ENCODE data around the gene PON1. TPM values are rescaled to one million over a fixed set of nuclear protein-coding genes. Genes with fewer than 3 reads are reported as not detected.

Gene PON1
- total and polyA plus RNA-seq, 4 donors: 0.59 to 1.2 (median 0.84) TPM

DNA sequence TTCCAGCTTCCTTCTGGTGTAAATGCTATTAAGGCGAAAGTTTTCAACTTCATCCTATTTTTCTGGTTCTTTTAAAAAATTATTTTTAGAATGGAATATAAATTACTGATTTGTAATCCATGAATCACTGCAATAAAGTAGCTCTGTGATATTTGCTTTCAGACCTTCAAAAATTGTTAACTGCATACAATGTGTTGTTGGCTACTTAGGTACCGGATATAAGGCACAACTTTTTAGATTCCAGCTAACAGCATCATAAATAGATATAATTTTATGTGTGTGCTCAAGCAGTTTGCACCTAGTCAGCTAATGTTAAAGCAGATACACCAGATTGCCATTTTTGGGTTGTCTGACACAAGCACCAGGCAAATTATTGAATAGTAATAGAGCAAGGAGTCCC, 58.7 kb downstream of the PON1 start:
- Histone ChIP-seq H3K36me3 (ENCODE audit: control insufficient read depth, insufficient read depth, low read length) (no peaks in the 10 kb centered on the region), H3K9me3 (ENCODE audit: control insufficient read depth, insufficient read depth, low read length) (no peaks in the 10 kb centered on the region), H3K27me3 (ENCODE audit: control insufficient read depth, insufficient read depth, low read length) (no peaks in the 10 kb centered on the region), H3K27ac (ENCODE audit: low read depth, low read length) (no peak overlapping the region), H3K4me3 (ENCODE audit: low read depth, low read length) (no peak overlapping the region), H3K4me1 (ENCODE audit: control insufficient read depth, insufficient read depth, low read length) (no peaks in the 10 kb centered on the region)
- WGBS (ENCODE audit: insufficient coverage): no CpG with 5 or more reads among the region's 2 CpGs
- no peak for DNase-seq (ENCODE audit: low read depth in 4 of 6, low spot score in 6 of 6)

DNA sequence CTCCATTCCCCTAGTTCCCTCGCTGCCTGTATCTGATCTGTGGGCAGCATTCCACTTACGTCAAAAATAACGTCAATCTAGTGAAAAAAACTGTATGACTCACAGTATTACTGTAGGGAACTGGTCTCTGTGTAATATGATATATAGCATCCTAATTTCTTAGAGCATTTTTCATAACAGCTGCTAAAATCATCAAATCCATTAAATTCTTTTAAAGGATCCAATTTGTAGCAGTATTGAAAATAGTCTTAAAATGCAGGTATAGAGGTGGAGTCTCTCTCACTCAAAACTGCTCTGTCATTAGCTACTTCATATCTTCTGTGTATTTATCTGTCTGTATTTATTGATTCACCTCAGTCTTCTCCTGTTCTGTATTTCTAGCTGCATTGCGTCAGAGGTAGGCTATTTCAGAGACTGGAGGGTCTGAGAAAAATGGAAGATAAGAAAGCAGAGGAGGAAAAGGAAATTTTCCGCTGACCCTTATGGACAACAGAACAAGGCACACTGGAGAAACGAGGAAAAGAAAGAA, 59.9 kb downstream of the PON1 start:
- Histone ChIP-seq H3K9me3 (ENCODE audit: control insufficient read depth, insufficient read depth, low read length) (no peaks in the 10 kb centered on the region), H3K36me3 (ENCODE audit: control insufficient read depth, insufficient read depth, low read length) (no peaks in the 10 kb centered on the region), H3K4me3 (ENCODE audit: low read depth, low read length) (no peak overlapping the region), H3K4me1 (ENCODE audit: control insufficient read depth, insufficient read depth, low read length) (no peaks in the 10 kb centered on the region), H3K27me3 (ENCODE audit: control insufficient read depth, insufficient read depth, low read length) (no peaks in the 10 kb centered on the region), H3K27ac (ENCODE audit: low read depth, low read length) (no peak overlapping the region)
- peak in 1 of 6 donors; percentile 55 for DNase-seq (ENCODE audit: low read depth in 4 of 6, low spot score in 6 of 6)
- WGBS (ENCODE audit: insufficient coverage): 80% methylated on average over 2 of the region's 6 CpGs

DNA sequence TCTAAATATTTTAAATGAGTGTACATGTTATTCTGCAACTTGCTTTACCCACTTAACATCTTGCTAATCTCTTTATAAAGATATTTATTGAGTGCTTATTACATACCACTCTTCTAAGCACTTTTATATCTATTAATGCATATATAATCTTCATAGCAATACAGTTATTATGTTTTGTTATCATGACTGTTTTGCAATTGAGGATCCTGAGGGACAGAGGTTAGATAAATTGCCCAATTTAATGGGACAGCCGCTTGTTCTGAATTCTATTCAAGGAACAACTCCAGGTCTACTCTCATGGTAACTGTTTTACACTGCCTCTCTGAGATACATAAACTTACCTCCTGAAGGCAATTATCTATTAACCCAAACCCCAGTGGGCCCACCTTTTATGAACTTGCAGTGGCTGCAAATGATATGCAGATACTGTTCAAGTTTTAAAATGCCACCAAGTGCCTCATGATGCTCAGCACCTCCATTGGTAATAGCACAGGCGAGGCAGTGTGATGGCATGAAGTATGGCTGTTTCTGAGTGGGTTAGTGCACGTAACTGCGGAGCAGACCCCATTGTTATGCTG, 60.5 kb downstream of the PON1 start:
- 57% methylated on average over 1 of the region's 4 CpGs for WGBS (ENCODE audit: insufficient coverage)
- no peaks in the 10 kb centered on the region for H3K9me3 ChIP-seq (ENCODE audit: control insufficient read depth, insufficient read depth, low read length)
- H3K36me3 ChIP-seq (ENCODE audit: control insufficient read depth, insufficient read depth, low read length): no peaks in the 10 kb centered on the region
- no peak overlapping the region for H3K4me3 ChIP-seq (ENCODE audit: low read depth, low read length)
- peak in 1 of 6 donors; percentile 86 for DNase-seq (ENCODE audit: low read depth in 4 of 6, low spot score in 6 of 6)
- H3K4me1 ChIP-seq (ENCODE audit: control insufficient read depth, insufficient read depth, low read length): no peaks in the 10 kb centered on the region
- no peaks in the 10 kb centered on the region for H3K27me3 ChIP-seq (ENCODE audit: control insufficient read depth, insufficient read depth, low read length)
- no peak overlapping the region for H3K27ac ChIP-seq (ENCODE audit: low read depth, low read length)

DNA sequence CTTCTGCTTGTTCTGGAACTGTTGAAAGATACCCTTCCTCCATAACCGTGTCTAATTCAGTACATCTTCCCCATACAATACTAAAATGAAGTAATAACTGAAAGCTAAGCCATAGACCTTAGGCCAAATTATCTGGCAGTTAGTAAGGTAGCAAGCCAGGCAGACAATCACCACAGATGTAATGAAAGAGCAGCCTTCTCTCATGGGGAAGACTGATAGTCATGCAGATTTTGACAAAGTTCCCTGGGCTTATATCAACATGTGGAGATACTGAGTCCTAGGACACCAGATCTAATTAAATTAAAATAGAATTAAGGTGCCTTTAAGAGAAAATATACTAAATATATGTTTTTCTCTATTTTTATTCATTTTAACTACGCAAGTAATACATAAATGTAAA, 61.5 kb downstream of the PON1 start:
- Histone ChIP-seq H3K4me1 (ENCODE audit: control insufficient read depth, insufficient read depth, low read length) (no peaks in the 10 kb centered on the region), H3K27ac (ENCODE audit: low read depth, low read length) (no peak overlapping the region), H3K9me3 (ENCODE audit: control insufficient read depth, insufficient read depth, low read length) (no peaks in the 10 kb centered on the region), H3K27me3 (ENCODE audit: control insufficient read depth, insufficient read depth, low read length) (no peaks in the 10 kb centered on the region), H3K36me3 (ENCODE audit: control insufficient read depth, insufficient read depth, low read length) (no peaks in the 10 kb centered on the region), H3K4me3 (ENCODE audit: low read depth, low read length) (no peak overlapping the region)
- DNase-seq (ENCODE audit: low read depth in 4 of 6, low spot score in 6 of 6): no peak
- WGBS (ENCODE audit: insufficient coverage): no CpG with 5 or more reads among the region's 2 CpGs

DNA sequence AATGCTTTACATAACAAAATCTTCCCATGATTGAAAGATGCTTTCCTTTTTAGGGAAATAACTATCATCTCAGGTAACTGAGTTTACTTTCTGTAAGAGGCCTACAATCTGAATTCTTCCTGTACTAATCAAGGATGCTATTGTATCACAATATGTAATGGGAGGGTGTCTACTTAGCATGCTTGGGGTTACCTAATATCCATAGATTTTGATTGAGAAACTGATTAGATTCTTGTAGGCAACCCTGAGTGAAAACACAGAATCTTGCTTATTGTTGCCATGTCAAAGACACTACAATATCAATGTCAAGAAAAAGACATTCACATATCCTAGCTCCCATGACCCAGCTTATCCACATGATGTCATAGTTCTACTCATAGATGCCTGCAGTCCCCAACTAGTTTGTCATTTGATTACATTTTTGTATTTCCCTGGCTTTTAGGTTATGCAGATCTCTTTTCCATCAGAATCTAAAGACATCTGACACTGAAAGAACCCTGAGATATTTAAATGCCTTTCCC, 62.4 kb downstream of the PON1 start:
- Histone ChIP-seq H3K9me3 (ENCODE audit: control insufficient read depth, insufficient read depth, low read length) (no peaks in the 10 kb centered on the region), H3K4me1 (ENCODE audit: control insufficient read depth, insufficient read depth, low read length) (no peaks in the 10 kb centered on the region), H3K27ac (ENCODE audit: low read depth, low read length) (no peak overlapping the region), H3K4me3 (ENCODE audit: low read depth, low read length) (no peak overlapping the region), H3K36me3 (ENCODE audit: control insufficient read depth, insufficient read depth, low read length) (no peaks in the 10 kb centered on the region), H3K27me3 (ENCODE audit: control insufficient read depth, insufficient read depth, low read length) (no peaks in the 10 kb centered on the region)
- DNase-seq (ENCODE audit: low read depth in 4 of 6, low spot score in 6 of 6): no peak

DNA sequence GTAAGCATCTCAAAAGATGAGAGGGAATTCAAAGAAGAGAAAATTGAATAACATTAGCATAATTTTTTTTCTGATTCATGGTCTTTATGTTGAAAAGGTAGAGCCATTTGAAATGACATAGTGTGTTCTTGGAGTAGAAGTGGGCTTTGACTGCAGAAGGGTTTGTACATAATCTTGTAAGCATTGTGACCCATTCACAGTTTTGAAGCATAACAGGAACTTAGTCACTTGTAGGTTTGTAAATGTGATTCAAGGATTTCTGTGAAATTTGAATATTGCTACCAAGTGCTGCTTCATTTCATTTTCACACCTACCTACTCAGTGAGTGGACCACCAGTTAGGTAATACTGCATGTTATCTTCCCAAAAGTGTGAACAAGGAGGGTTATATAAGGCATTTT, 68.6 kb downstream of the PON1 start:
- Histone ChIP-seq H3K4me3 (ENCODE audit: low read depth, low read length) (no peak overlapping the region), H3K27ac (ENCODE audit: low read depth, low read length) (no peak overlapping the region), H3K27me3 (ENCODE audit: control insufficient read depth, insufficient read depth, low read length) (no peaks in the 10 kb centered on the region), H3K36me3 (ENCODE audit: control insufficient read depth, insufficient read depth, low read length) (no peaks in the 10 kb centered on the region), H3K9me3 (ENCODE audit: control insufficient read depth, insufficient read depth, low read length) (no peaks in the 10 kb centered on the region), H3K4me1 (ENCODE audit: control insufficient read depth, insufficient read depth, low read length) (no peaks in the 10 kb centered on the region)
- DNase-seq (ENCODE audit: low read depth in 4 of 6, low spot score in 6 of 6): no peak

DNA sequence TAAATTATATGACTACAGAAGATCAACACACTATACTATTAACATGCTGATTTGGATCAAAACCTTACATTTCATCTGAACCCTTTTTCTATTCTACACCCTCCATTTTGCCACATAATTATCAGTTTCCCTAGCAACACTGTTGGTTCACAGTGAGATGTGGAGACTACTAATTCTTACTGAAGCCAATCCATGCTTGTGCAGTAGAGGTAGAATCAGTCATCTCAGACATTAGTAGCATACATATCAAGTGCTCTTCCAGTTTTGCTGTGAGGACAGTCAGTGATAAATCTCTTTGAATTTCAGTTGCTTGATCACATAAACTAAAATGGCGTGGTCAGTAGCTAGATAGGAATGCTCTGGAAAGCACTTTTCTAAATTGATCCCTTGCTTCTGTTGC, 70.3 kb downstream of the PON1 start:
- no peak overlapping the region for H3K4me3 ChIP-seq (ENCODE audit: low read depth, low read length)
- WGBS (ENCODE audit: insufficient coverage): no CpG with 5 or more reads among the region's 1 CpG

DNA sequence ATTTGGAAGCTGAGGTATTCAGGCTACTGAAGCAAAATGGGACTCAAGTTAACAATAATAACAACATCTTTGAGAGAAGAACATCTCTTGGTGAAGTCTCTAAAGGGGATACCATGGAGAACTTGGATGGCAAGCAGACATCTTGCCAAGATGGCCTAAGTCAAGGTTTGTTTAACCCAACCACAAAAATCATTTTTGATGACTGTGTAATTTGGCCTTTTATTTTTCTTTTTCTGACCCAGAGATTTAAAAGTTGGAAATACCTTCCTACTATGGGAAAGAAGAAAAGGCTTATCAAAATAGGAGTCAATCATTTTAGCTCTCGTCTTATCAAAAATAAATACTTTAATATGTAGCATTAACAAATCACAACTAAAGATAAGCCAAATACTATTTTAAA, 72.4 kb downstream of the PON1 start:
- H3K27ac ChIP-seq (ENCODE audit: low read depth, low read length): no peak overlapping the region
- no peak overlapping the region for H3K4me3 ChIP-seq (ENCODE audit: low read depth, low read length)
- H3K36me3 ChIP-seq (ENCODE audit: control insufficient read depth, insufficient read depth, low read length): no peaks in the 10 kb centered on the region
- DNase-seq (ENCODE audit: low read depth in 4 of 6, low spot score in 6 of 6): no peak
- H3K9me3 ChIP-seq (ENCODE audit: control insufficient read depth, insufficient read depth, low read length): no peaks in the 10 kb centered on the region
- H3K27me3 ChIP-seq (ENCODE audit: control insufficient read depth, insufficient read depth, low read length): no peaks in the 10 kb centered on the region
- WGBS (ENCODE audit: insufficient coverage): no CpG with 5 or more reads among the region's 1 CpG
- no peaks in the 10 kb centered on the region for H3K4me1 ChIP-seq (ENCODE audit: control insufficient read depth, insufficient read depth, low read length)

More for the DNA sequence above, 70.3 kb downstream of the PON1 start:
- no peaks in the 10 kb centered on the region for H3K36me3 ChIP-seq (ENCODE audit: control insufficient read depth, insufficient read depth, low read length)
- H3K9me3 ChIP-seq (ENCODE audit: control insufficient read depth, insufficient read depth, low read length): no peaks in the 10 kb centered on the region
- H3K4me1 ChIP-seq (ENCODE audit: control insufficient read depth, insufficient read depth, low read length): no peaks in the 10 kb centered on the region
- H3K27me3 ChIP-seq (ENCODE audit: control insufficient read depth, insufficient read depth, low read length): no peaks in the 10 kb centered on the region
- no peak overlapping the region for H3K27ac ChIP-seq (ENCODE audit: low read depth, low read length)
- DNase-seq (ENCODE audit: low read depth in 4 of 6, low spot score in 6 of 6): peak in 3 of 6 donors; percentile 28 to 70 (median 51)

DNA sequence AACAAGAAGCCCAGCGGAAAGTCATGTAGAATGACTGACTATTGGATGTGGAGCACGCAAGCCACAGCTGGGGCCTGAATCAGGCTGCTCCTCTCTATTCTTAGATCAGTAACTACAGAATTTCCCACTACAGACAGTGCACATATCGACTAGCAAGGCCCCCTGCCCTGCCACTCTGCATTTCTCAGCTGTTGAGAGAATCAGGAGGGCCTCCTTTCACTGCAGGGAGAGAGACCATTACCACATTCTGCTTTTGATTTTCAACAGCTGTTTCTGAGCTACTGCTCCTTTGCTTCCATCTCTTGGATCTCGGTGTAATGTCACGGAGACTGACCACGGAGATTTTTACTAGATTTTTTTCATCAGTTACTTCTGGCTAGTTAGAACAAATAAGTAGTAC, 73.8 kb downstream of the PON1 start:
- Histone ChIP-seq H3K27me3 (ENCODE audit: control insufficient read depth, insufficient read depth, low read length) (no peaks in the 10 kb centered on the region), H3K27ac (ENCODE audit: low read depth, low read length) (no peak overlapping the region), H3K4me1 (ENCODE audit: control insufficient read depth, insufficient read depth, low read length) (no peaks in the 10 kb centered on the region), H3K9me3 (ENCODE audit: control insufficient read depth, insufficient read depth, low read length) (no peaks in the 10 kb centered on the region), H3K36me3 (ENCODE audit: control insufficient read depth, insufficient read depth, low read length) (no peaks in the 10 kb centered on the region), H3K4me3 (ENCODE audit: low read depth, low read length) (no peak overlapping the region)
- 40% methylated on average over 2 of the region's 6 CpGs for WGBS (ENCODE audit: insufficient coverage)
- DNase-seq (ENCODE audit: low read depth in 4 of 6, low spot score in 6 of 6): peak in 2 of 6 donors; percentile 16 to 40
